Measurements from ENCODE around the gene GPC6.

The GPC6 gene

GRCh38 chr13:93775507-93776108 is 549.0 kb downstream of the GPC6 start:
- DNase-seq (ENCODE audit: low spot score) = no peak

- DNase-seq (ENCODE audit: low spot score) = no peak
Measured at GRCh38 chr13:93776936-93777335, 550.3 kb downstream of the GPC6 start.

GRCh38 chr13:93777504-93777903 is 550.9 kb downstream of the GPC6 start:
- DNase-seq (ENCODE audit: low spot score) = no peak

- no peak for DNase-seq (ENCODE audit: low spot score)
Measured at GRCh38 chr13:93778548-93778947, 551.9 kb downstream of the GPC6 start.

GRCh38 chr13:93784191-93784590 is 557.6 kb downstream of the GPC6 start:
- no peak for DNase-seq (ENCODE audit: low spot score)

- no peak for DNase-seq (ENCODE audit: low spot score)
Measured at GRCh38 chr13:93786846-93787489, 560.4 kb downstream of the GPC6 start.

- DNase-seq (ENCODE audit: low spot score) = no peak
Measured at GRCh38 chr13:93788456-93788855, 561.8 kb downstream of the GPC6 start.

GRCh38 chr13:93789058-93789457 is 562.5 kb downstream of the GPC6 start:
- DNase-seq (ENCODE audit: low spot score) = no peak

GRCh38 chr13:93794197-93794885 is 567.7 kb downstream of the GPC6 start:
- DNase-seq (ENCODE audit: low spot score) = no peak

GRCh38 chr13:93797463-93797862 is 570.9 kb downstream of the GPC6 start:
- no peak for DNase-seq (ENCODE audit: low spot score)

GRCh38 chr13:93800342-93800741 is 573.7 kb downstream of the GPC6 start:
- DNase-seq (ENCODE audit: low spot score) = no peak

GRCh38 chr13:93805736-93806135 is 579.1 kb downstream of the GPC6 start:
- DNase-seq (ENCODE audit: low spot score) = no peak

- DNase-seq (ENCODE audit: low spot score) = no peak
Measured at GRCh38 chr13:93806861-93807260, 580.3 kb downstream of the GPC6 start.

GRCh38 chr13:93810264-93810663 is 583.7 kb downstream of the GPC6 start:
- no peak for DNase-seq (ENCODE audit: low spot score)

- DNase-seq (ENCODE audit: low spot score) = no peak
Measured at GRCh38 chr13:93811071-93811737, 584.6 kb downstream of the GPC6 start.

- DNase-seq (ENCODE audit: low spot score) = no peak
Measured at GRCh38 chr13:93811738-93812112, 585.1 kb downstream of the GPC6 start.

- no peak for DNase-seq (ENCODE audit: low spot score)
Measured at GRCh38 chr13:93814658-93815057, 588.1 kb downstream of the GPC6 start.

- no peak for DNase-seq (ENCODE audit: low spot score)
Measured at GRCh38 chr13:93818345-93818744, 591.7 kb downstream of the GPC6 start.

GRCh38 chr13:93819331-93819890 is 592.8 kb downstream of the GPC6 start:
- DNase-seq (ENCODE audit: low spot score) = no peak

- DNase-seq (ENCODE audit: low spot score) = no peak
Measured at GRCh38 chr13:93824286-93824685, 597.7 kb downstream of the GPC6 start.

- no peak for DNase-seq (ENCODE audit: low spot score)
Measured at GRCh38 chr13:93834051-93834450, 607.4 kb downstream of the GPC6 start.

- DNase-seq (ENCODE audit: low spot score) = no peak
Measured at GRCh38 chr13:93843082-93843481, 616.5 kb downstream of the GPC6 start.

GRCh38 chr13:93847162-93847561 is 620.6 kb downstream of the GPC6 start:
- DNase-seq (ENCODE audit: low spot score) = no peak
